Type B pancreatic cell (in vitro differentiated cells): Measurements from ENCODE around the gene CHMP2A. TPM values are rescaled to one million over a fixed set of nuclear protein-coding genes. Genes with fewer than 3 reads are reported as not detected.

ENCODE experiments used
- DNase-seq: peaks from one replicate; pipeline ENCODE4 v3.0.0; 2021; ENCODE audit warnings: mixed read lengths; ENCODE audit not compliant: unreplicated experiment; ENCODE audit errors: extremely low spot score
- H3K27ac Mint-ChIP-seq: 2 replicates; pipeline ENCODE4 v1.8.0; 2021; ENCODE audit warnings: mild to moderate bottlenecking, mixed read lengths
- H3K27me3 Mint-ChIP-seq: 2 replicates; pipeline ENCODE4 v1.8.0; 2021; ENCODE audit warnings: mixed read lengths
- H3K36me3 Mint-ChIP-seq: 2 replicates; pipeline ENCODE4 v1.8.0; 2021; ENCODE audit warnings: mixed read lengths
- H3K4me1 Mint-ChIP-seq: one replicate; pipeline ENCODE4 v1.8.0; 2021; ENCODE audit warnings: mixed read lengths; ENCODE audit not compliant: unreplicated experiment
- H3K4me3 Mint-ChIP-seq: 2 replicates; pipeline ENCODE4 v1.8.0; 2021; ENCODE audit warnings: mild to moderate bottlenecking, mixed read lengths
- H3K9me3 Mint-ChIP-seq: 2 replicates; pipeline ENCODE4 v1.8.0; 2021; ENCODE audit warnings: mixed read lengths
- total RNA-seq: library from RNA; stranded (reverse); gene quantifications from 2 replicates; pipeline ENCODE4 v1.2.1, GENCODE V29; 2021; ENCODE audit warnings: low replicate concordance
- TF ChIP-seq, protein P1 (sequence below): fragments of 200-600 bp; sonication (generic); conservative IDR thresholded peaks from 2 replicates; pipeline ENCODE4 v1.5.0; 2021; ENCODE audit warnings: antibody characterized with exemption, mild to moderate bottlenecking

CHMP2A gene
- total RNA-seq, 1 donor from 2014 or later = 86.5 TPM

DNA sequence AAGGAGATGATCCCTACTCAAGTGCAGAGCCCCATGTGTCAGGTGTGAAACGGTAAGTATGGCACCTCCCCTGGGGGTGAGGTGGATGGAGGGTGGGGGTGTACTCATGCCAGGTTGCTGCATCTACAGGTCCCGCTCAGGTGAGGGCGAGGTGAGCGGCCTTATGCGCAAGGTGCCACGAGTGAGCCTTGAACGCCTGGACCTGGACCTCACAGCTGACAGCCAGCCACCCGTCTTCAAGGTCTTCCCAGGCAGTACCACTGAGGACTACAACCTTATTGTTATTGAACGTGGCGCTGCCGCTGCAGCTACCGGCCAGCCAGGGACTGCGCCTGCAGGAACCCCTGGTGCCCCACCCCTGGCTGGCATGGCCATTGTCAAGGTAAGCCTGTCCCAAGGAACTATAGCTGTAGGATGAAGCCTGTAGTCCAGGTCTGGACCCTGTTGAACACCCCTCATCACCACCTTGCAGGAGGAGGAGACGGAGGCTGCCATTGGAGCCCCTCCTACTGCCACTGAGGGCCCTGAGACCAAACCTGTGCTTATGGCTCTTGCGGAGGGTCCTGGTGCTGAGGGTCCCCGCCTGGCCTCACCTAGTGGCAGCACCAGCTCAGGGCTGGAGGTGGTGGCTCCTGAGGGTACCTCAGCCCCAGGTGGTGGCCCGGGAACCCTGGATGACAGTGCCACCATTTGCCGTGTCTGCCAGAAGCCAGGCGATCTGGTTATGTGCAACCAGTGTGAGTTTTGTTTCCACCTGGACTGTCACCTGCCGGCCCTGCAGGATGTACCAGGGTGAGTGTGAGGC, 5.8 kb downstream of the CHMP2A start:
- DNase-seq = no peak
- peaks cover 25% of the 10 kb centered on the region for H3K4me1 Mint-ChIP-seq
- TF ChIP-seq, protein P1, sequence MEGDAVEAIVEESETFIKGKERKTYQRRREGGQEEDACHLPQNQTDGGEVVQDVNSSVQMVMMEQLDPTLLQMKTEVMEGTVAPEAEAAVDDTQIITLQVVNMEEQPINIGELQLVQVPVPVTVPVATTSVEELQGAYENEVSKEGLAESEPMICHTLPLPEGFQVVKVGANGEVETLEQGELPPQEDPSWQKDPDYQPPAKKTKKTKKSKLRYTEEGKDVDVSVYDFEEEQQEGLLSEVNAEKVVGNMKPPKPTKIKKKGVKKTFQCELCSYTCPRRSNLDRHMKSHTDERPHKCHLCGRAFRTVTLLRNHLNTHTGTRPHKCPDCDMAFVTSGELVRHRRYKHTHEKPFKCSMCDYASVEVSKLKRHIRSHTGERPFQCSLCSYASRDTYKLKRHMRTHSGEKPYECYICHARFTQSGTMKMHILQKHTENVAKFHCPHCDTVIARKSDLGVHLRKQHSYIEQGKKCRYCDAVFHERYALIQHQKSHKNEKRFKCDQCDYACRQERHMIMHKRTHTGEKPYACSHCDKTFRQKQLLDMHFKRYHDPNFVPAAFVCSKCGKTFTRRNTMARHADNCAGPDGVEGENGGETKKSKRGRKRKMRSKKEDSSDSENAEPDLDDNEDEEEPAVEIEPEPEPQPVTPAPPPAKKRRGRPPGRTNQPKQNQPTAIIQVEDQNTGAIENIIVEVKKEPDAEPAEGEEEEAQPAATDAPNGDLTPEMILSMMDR = no peak
- H3K27ac Mint-ChIP-seq = no peak overlapping the region
- H3K36me3 Mint-ChIP-seq = peaks cover 36% of the 10 kb centered on the region
- H3K9me3 Mint-ChIP-seq = no peaks in the 10 kb centered on the region
- H3K27me3 Mint-ChIP-seq = peaks cover under 1% of the 10 kb centered on the region
- H3K4me3 Mint-ChIP-seq = no peak overlapping the region

- Mint-ChIP-seq H3K27ac (no peak overlapping the region), H3K4me1 (peaks cover 23% of the 10 kb centered on the region), H3K27me3 (peaks cover 11% of the 10 kb centered on the region), H3K4me3 (peak overlapping the region; percentile 93), H3K9me3 (no peaks in the 10 kb centered on the region), H3K36me3 (peaks cover 28% of the 10 kb centered on the region)
- DNase-seq = no peak
- TF ChIP-seq, protein P1 = no peak
These were observed 7.3 kb downstream of the CHMP2A start for GRCh38 chr19:58547323-58548312.

DNA sequence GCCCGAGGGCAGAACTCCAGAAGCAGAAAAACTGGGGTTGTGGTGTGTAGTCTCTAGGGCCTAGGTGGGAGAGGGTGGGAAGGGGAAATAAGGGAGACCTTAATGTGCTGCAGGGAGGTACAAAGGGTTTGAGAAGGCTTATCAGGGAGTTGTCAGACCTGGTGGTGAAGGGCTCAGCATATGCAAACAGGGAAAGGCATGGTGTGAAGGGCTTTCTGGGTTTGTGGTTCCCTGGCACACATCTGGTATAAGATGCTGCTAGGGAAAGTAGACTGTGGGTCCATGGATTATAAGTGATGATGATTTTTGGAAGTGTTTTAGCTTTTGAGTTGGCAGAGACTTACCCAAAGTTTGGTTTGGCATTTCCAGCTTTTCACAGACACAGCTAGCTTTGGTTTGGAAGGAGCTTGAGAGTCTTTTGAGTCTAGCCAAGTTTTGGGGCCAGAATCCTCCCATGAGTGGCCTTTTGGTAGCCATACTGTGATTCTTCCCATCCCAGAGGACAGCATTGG, 8.8 kb downstream of the CHMP2A start:
- no peak for DNase-seq
- Mint-ChIP-seq H3K4me3 (peak overlapping the region; percentile 93), H3K27ac (peak overlapping the region; percentile 83), H3K9me3 (no peaks in the 10 kb centered on the region), H3K4me1 (peaks cover 21% of the 10 kb centered on the region), H3K27me3 (peaks cover 14% of the 10 kb centered on the region), H3K36me3 (peaks cover 22% of the 10 kb centered on the region)
- TF ChIP-seq, protein P1 = no peak

GRCh38 chr19:58545286-58546018, 9.5 kb downstream of the CHMP2A start:
- Mint-ChIP-seq H3K4me1 (peaks cover 21% of the 10 kb centered on the region), H3K27me3 (peaks cover 14% of the 10 kb centered on the region), H3K36me3 (peaks cover 22% of the 10 kb centered on the region), H3K4me3 (peak overlapping the region; percentile 93), H3K27ac (peak overlapping the region; percentile 83), H3K9me3 (no peaks in the 10 kb centered on the region)
- DNase-seq = no peak
- TF ChIP-seq, protein P1 = no peak
